MM.1S (cell line): ENCODE measurements around the gene SLIT3.

ENCODE experiments used
- DNase-seq: peaks from one replicate; pipeline ENCODE4 v3.0.0-alpha.2; 2015
- H2AFZ ChIP-seq: fragments of 300-600 bp; sonication (generic); 2 replicates; pipeline ENCODE4 v1.6.0; 2016; ENCODE audit warnings: antibody characterized with exemption, low read length
- H3F3A ChIP-seq: fragments of 300-600 bp; sonication (generic); 2 replicates; pipeline ENCODE4 v1.6.1; 2016; ENCODE audit warnings: mild to moderate bottlenecking, antibody characterized with exemption, low read length, moderate library complexity, mixed read lengths; ENCODE audit not compliant: insufficient read depth
- H3K27ac ChIP-seq: fragments of 300-600 bp; sonication (generic); 2 replicates; pipeline ENCODE4 v1.5.1; 2016; ENCODE audit warnings: mild to moderate bottlenecking, low read length
- H3K27me3 ChIP-seq: fragments of 300-600 bp; sonication (generic); replicated peaks from 2 replicates; pipeline ENCODE4 v1.6.0; 2016; ENCODE audit warnings: low read length; ENCODE audit not compliant: insufficient read depth
- H3K36me3 ChIP-seq: fragments of 300-600 bp; sonication (generic); replicated peaks from 2 replicates; pipeline ENCODE4 v1.6.1; 2016; ENCODE audit warnings: mild to moderate bottlenecking, low read length, mixed read lengths; ENCODE audit not compliant: insufficient read depth
- H3K4me1 ChIP-seq: fragments of 300-600 bp; sonication (generic); 2 replicates; pipeline ENCODE4 v1.6.1; 2016; ENCODE audit warnings: low read length, mixed read lengths
- H3K4me2 ChIP-seq: fragments of 300-600 bp; sonication (generic); 2 replicates; pipeline ENCODE4 v1.6.0; 2016; ENCODE audit warnings: low read depth, low read length
- H3K4me3 ChIP-seq: fragments of 300-600 bp; sonication (generic); 2 replicates; pipeline ENCODE4 v1.5.1; 2016; ENCODE audit warnings: low read length, mixed read lengths
- H3K79me2 ChIP-seq: fragments of 300-600 bp; sonication (generic); 2 replicates; pipeline ENCODE4 v1.6.1; 2016; ENCODE audit warnings: mixed run types, low read length, mixed read lengths
- H3K9ac ChIP-seq: fragments of 300-600 bp; sonication (generic); 2 replicates; pipeline ENCODE4 v1.6.1; 2016; ENCODE audit warnings: low read length, mixed read lengths
- H3K9me2 ChIP-seq: fragments of 300-600 bp; sonication (generic); replicated peaks from 2 replicates; pipeline ENCODE4 v1.6.1; 2016; ENCODE audit warnings: mild to moderate bottlenecking, low read length, mixed read lengths; ENCODE audit not compliant: insufficient read depth
- H3K9me3 ChIP-seq: fragments of 300-600 bp; sonication (generic); replicated peaks from 2 replicates; pipeline ENCODE4 v1.6.1; 2016; ENCODE audit warnings: mild to moderate bottlenecking, low read length, mixed read lengths; ENCODE audit not compliant: insufficient read depth
- H4K20me1 ChIP-seq: fragments of 300-600 bp; sonication (generic); 2 replicates; pipeline ENCODE4 v1.6.1; 2016; ENCODE audit warnings: mild to moderate bottlenecking, low read length, moderate library complexity, mixed read lengths; ENCODE audit not compliant: insufficient read depth
- EZH2 ChIP-seq: fragments of 300-600 bp; sonication (generic); optimal IDR thresholded peaks from 2 replicates; pipeline ENCODE3; 2017; ENCODE audit warnings: low read depth, mild to moderate bottlenecking, antibody characterized with exemption, low read length, mixed read lengths
- EZH2phosphoT487 ChIP-seq: fragments of 300-600 bp; sonication (generic); IDR thresholded peaks from 2 replicates; pipeline ENCODE4 v1.6.1; 2018; ENCODE audit warnings: antibody characterized with exemption, low read length
- TF ChIP-seq, protein P1 (sequence below): fragments of 300-600 bp; sonication (generic); IDR thresholded peaks from 2 replicates; pipeline ENCODE4 v1.5.1; 2016; ENCODE audit warnings: antibody characterized with exemption, low read length, mixed read lengths

The SLIT3 gene

DNA sequence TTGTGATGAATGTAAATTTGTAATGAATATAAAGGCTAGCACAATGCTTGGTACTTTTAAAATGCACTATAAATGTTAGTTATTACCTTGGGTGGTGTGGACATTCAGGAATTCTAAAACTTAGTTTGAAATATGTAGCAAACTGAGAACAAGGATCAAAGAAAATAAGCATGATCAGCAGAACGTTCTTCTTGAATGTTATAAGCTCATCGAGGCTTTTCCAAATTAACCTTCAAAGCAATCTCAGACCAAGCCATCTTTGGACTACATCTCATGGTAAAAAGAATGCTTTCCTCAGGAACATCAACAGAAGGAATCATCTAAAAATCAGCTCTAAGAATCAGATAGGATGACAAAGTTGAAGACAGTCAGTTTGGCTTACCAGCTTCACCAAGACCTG, 146.3 kb downstream of the SLIT3 start:
- H3K4me2 ChIP-seq, result no peak overlapping the region
- no peak overlapping the region for H2AFZ ChIP-seq
- no peaks in the 10 kb centered on the region for H3K36me3 ChIP-seq
- H3K9ac ChIP-seq, result no peak overlapping the region
- H3K27me3 ChIP-seq, result no peaks in the 10 kb centered on the region
- DNase-seq, result no peak
- no peaks in the 10 kb centered on the region for H3K9me2 ChIP-seq
- no peak for TF ChIP-seq EZH2phosphoT487
- TF ChIP-seq EZH2, result no peak
- TF ChIP-seq, protein P1, sequence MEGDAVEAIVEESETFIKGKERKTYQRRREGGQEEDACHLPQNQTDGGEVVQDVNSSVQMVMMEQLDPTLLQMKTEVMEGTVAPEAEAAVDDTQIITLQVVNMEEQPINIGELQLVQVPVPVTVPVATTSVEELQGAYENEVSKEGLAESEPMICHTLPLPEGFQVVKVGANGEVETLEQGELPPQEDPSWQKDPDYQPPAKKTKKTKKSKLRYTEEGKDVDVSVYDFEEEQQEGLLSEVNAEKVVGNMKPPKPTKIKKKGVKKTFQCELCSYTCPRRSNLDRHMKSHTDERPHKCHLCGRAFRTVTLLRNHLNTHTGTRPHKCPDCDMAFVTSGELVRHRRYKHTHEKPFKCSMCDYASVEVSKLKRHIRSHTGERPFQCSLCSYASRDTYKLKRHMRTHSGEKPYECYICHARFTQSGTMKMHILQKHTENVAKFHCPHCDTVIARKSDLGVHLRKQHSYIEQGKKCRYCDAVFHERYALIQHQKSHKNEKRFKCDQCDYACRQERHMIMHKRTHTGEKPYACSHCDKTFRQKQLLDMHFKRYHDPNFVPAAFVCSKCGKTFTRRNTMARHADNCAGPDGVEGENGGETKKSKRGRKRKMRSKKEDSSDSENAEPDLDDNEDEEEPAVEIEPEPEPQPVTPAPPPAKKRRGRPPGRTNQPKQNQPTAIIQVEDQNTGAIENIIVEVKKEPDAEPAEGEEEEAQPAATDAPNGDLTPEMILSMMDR, result no peak
- H4K20me1 ChIP-seq, result no peaks in the 10 kb centered on the region
- H3K4me3 ChIP-seq, result no peak overlapping the region
- no peaks in the 10 kb centered on the region for H3F3A ChIP-seq
- H3K79me2 ChIP-seq, result no peaks in the 10 kb centered on the region
- H3K4me1 ChIP-seq, result no peaks in the 10 kb centered on the region
- no peaks in the 10 kb centered on the region for H3K9me3 ChIP-seq
- no peak overlapping the region for H3K27ac ChIP-seq

DNA sequence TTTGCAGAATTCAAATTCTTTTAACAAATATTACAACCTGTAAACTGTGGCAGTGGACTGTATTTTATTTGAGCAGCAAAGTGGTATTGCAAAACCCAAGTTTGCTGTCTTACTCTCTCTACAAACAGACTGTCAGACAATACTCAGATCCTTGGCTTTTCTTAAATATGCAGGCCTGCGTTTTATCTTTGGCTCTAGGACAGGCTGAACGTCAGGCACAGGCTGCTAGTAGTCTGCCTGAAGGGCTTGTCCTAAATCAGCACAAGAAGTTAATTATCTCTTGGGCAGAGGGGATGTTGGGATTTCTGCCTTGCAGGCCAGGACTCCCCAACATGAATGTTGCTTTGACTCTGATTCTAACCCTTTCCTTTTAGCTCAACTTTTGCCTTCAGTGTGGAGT, 147.5 kb downstream of the SLIT3 start:
- Histone ChIP-seq H3K27me3 (no peaks in the 10 kb centered on the region), H3K79me2 (no peaks in the 10 kb centered on the region), H3F3A (no peaks in the 10 kb centered on the region), H3K9me2 (no peaks in the 10 kb centered on the region), H3K4me2 (no peak overlapping the region), H3K36me3 (no peaks in the 10 kb centered on the region), H3K4me3 (no peak overlapping the region), H3K27ac (no peak overlapping the region), H3K9ac (no peak overlapping the region), H3K4me1 (no peaks in the 10 kb centered on the region), H2AFZ (no peak overlapping the region), H3K9me3 (no peaks in the 10 kb centered on the region), H4K20me1 (no peaks in the 10 kb centered on the region)
- DNase-seq, result no peak
- TF ChIP-seq EZH2 (no peak), EZH2phosphoT487 (no peak)
- TF ChIP-seq, protein P1, result no peak

DNA sequence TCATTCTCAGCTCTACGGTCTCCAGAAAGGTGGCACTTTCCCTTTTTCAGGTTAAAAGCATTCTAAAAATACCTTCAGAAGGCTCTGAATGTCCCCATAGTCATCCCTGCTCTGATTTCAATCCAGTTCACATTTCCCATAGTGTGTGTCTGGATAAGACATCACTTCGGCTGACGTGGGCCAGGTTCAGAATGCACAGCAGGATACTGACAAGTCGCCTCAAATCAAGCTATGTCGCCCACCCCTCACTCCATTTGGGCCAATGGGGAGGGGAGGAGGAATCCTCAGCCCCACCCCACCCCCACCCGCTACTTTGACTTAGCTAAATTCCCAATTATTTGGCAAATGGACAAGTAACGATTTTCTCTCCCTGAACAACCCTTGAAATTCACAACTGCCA, 148.0 kb downstream of the SLIT3 start:
- H3K4me1 ChIP-seq, result no peaks in the 10 kb centered on the region
- H3K9ac ChIP-seq, result no peak overlapping the region
- no peak overlapping the region for H3K4me2 ChIP-seq
- no peak overlapping the region for H3K4me3 ChIP-seq
- no peak overlapping the region for H2AFZ ChIP-seq
- H4K20me1 ChIP-seq, result no peaks in the 10 kb centered on the region
- TF ChIP-seq, protein P1, result no peak
- TF ChIP-seq EZH2phosphoT487 (no peak), EZH2 (no peak)
- H3K27me3 ChIP-seq, result no peaks in the 10 kb centered on the region
- no peaks in the 10 kb centered on the region for H3K9me3 ChIP-seq
- H3F3A ChIP-seq, result no peaks in the 10 kb centered on the region
- no peaks in the 10 kb centered on the region for H3K9me2 ChIP-seq
- H3K79me2 ChIP-seq, result no peaks in the 10 kb centered on the region
- no peak for DNase-seq
- no peak overlapping the region for H3K27ac ChIP-seq
- no peaks in the 10 kb centered on the region for H3K36me3 ChIP-seq
